GM18861 (cell line): ENCODE results near the gene ZCCHC7.
"Not testable (repeated sequence)": the region's sequence is repeated elsewhere in the genome, so short reads cannot be mapped to it uniquely, and the experiment has no call there.

Experiments
- ATAC-seq: cut with Tn5 transposase; IDR thresholded peaks from one replicate; pipeline ENCODE4 v1.9.1; 2021; ENCODE audit not compliant: unreplicated experiment

The ZCCHC7 gene

GRCh38 chr9:37203456-37203855 lies 83.1 kb downstream of the ZCCHC7 start:
- ATAC-seq = not testable (repeated sequence)

DNA sequence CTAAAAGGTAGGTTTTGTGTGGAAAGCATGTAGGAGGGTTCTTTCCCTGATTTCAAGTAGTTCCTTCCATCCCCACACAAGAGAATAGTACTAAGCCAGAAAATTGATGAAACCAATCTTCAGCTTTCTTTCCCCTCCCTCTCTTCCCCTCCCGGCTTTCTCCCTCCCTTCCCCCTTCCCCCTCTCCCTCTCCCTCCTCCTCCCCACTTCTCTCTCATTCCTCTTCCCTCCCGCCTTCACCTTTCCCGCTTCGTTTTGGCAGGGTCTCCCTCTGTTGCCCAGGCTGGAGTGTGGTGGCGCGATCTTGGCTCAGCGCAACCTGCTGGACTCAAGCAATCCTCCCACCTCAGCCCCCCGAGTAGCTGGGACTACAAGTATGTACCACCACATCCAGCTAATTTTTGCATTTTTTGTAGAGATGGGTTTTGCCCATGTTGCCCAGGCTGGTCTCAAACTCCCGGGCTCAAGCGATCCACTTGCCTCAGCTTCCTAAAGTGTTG lies 85.8 kb downstream of the ZCCHC7 start:
- no peak for ATAC-seq

GRCh38 chr9:37209431-37210386 lies 89.3 kb downstream of the ZCCHC7 start:
- ATAC-seq = no peak

GRCh38 chr9:37210737-37211523 lies 90.6 kb downstream of the ZCCHC7 start:
- ATAC-seq = no peak

DNA sequence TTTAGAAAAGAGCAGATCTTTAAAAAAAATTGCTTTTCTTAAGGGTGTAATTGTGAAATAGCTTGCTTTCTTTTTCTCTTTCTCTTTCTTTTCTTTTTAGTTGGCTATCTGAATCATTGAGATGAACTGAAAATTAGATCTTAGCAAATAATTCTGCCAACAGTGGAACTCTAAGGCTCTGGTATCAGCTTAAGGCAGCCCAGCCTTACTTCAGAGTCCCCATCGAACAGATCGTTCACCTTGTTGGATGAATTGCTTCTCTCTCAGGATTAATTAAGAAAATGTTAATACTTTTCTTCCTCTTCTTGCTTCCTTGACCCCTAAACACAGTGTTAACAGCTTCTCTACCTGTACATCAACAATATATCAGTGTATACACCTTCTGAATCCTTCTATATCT lies 92.1 kb downstream of the ZCCHC7 start:
- ATAC-seq = no peak

DNA sequence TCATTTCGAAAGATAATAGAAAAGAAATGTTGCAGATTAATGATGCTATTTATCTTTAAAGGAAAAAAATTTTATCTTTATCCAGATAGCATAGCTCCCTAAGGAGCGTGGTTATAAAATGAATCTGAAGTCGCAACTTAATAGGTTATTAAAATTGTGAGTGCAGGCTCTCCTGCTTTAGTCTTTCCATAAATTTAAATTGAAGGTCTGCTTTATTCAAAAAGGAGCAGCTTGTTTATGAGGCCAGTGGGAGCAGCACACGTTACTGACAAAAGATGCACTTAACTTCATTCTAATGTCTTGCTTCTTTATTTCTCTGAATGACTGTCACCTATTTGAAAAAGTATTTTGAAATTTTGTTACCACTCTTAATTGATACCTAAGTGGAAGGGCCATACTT lies 95.0 kb downstream of the ZCCHC7 start:
- no peak for ATAC-seq

GRCh38 chr9:37215830-37216229 lies 95.5 kb downstream of the ZCCHC7 start:
- no peak for ATAC-seq

GRCh38 chr9:37217161-37217560 lies 96.8 kb downstream of the ZCCHC7 start:
- ATAC-seq = no peak

GRCh38 chr9:37218800-37219425 lies 98.5 kb downstream of the ZCCHC7 start:
- no peak for ATAC-seq

DNA sequence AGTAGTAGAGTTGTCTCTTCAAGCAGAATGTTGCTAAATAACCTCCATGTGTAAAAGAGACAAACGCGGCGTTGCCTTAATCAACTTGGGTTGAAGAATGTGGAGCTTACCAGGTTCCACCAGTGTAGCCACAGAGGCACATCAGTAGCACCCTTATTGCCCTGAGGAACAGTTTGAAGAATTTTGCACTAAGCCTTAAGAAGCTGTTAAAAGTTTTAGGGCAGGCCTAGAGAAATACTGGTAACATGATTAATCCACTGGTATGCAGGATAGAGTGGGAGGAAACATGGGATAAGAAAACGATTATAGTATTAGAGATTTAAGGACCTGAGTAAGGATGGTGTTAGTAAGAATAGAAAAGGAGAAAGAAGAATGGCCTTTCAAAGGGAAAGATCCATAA lies 100.6 kb downstream of the ZCCHC7 start:
- no peak for ATAC-seq

- peak; percentile 71 for ATAC-seq
These were observed 101.2 kb downstream of the ZCCHC7 start for GRCh38 chr9:37221489-37222106.

DNA sequence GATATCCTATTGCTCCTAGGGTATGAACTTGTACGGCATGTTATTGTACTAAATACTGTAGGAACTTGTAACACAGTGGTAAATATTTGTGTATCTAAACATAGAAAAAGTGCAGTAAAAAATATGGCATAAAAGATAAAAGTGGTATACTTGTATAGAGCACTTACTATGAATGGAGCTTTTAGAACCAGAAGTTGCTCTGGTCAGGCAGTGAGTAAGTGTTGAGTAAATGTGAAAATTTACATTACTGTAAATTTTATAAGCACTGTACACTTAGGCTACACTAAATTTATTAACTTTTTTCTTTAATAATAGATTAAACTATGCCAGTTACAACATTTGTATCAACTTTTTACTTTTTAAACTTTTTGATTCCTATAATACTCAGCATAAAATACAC lies 109.1 kb downstream of the ZCCHC7 start:
- ATAC-seq = no peak

DNA sequence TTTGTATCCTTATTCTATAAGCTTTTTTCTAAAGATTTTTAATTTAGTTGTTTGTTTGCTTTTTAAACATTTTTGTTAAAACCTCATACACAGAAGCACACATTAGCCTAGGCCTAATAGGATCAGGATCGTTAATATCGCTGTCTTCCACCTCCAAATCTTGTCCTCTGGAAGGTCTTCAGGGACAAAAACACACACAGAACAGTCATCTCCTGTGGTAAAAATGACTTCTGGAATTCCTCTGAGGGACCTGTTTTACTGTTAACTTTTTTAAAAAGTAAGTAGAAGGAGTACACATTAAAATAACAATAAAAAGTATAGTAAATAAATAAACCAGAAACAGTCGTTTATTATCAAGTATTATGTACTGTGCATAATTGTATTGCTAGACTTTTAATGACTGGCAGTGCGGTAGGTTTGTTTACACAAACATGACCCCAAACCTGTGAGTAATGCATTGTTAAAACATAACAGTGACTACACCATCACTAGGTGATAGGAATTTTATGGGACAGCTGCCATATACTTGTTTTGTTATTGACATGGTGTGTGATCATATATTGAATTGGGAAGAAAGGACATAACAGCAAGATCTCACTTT lies 109.6 kb downstream of the ZCCHC7 start:
- ATAC-seq = no peak

- no peak for ATAC-seq
These were observed 116.4 kb downstream of the ZCCHC7 start for GRCh38 chr9:37236822-37237221.

- ATAC-seq = no peak
These were observed 117.7 kb downstream of the ZCCHC7 start for GRCh38 chr9:37238122-37238521.

DNA sequence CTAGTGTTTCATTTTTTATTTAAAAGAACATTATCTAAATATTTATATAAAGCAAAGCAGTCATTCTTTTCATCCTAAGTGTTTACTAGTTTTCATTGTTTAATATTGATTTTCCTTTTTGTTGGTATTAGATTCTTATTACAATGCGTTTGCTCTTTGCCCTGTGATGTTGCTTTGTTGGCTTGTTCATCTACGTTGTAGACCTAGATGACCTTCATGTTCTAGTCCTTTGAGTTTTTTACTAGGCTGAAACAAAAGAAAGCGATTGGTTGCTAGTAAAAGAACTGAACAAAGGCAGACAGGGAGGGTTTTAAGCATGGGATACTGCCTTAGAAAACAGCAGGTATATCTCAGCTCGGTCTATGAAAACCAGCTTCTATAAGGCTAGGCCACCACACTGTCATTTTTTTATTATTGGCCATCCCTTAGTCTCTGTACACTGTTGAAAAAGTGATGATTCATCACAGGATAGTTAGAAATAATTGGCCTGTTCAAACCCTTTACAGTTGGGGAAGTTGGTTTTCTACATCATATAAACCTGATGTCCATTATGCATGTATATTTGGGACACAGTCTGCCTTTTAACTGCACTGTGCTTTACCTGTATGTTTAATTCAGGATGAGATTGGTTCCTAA lies 119.0 kb downstream of the ZCCHC7 start:
- no peak for ATAC-seq

DNA sequence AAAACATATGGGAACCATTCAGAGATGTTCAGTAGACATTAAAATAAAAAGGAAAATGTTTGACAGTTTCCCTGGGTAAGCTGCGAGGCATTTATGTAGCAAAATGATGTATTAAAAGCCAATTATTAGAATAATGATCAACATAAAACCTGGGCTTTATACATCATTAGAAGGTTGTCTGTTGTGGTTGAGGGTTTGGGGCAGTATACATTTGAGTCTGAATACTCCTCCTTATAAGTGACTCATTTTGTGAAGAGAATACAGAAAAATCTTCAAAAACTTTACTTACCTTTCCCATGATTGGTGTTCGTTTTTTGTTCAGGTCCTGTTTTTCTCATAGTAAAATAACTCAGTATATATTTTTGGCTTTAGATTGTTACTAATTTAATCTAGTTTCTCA lies 119.5 kb downstream of the ZCCHC7 start:
- ATAC-seq = no peak

GRCh38 chr9:37241340-37241739 lies 121.0 kb downstream of the ZCCHC7 start:
- ATAC-seq = no peak

DNA sequence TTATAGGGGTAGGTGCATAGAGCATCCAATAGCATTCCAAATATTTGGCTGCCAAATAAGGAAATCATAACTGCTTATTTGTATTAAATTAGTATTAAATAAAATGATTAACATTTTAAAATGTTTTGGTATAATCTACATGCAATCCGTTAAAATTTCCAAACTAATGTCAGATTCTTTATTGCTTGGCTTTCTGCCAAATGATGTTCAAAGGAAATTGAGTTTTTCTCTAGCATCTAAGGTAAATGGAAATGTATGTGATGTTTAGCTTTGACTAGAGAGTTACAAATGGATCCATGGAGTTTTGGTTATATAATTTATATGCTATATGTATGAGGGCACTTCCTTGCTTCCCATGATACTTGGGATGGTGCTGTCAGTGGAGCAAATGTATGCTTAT lies 121.7 kb downstream of the ZCCHC7 start:
- ATAC-seq = no peak
